GM23338 (cell line): ENCODE results near the gene TOM1. TPM values are rescaled to one million over a fixed set of nuclear protein-coding genes. Genes with fewer than 3 reads are reported as not detected.

Source experiments
- ATAC-seq: fragments of 200-7000 bp; cut with Tn5 transposase; 3 replicates; pipeline ENCODE4 v1.9.1; 2020
- DNase-seq: peaks from one replicate; pipeline ENCODE4 v3.0.0-alpha.2; 2015; ENCODE audit warnings: low spot score
- H2AFZ ChIP-seq: fragments of 200-600 bp; sonication (generic); 2 replicates; pipeline ENCODE4 v1.8.0; 2016; ENCODE audit warnings: antibody characterized with exemption, mild to moderate bottlenecking, moderate library complexity
- H3F3A ChIP-seq: fragments of 200-600 bp; sonication (generic); replicated peaks from 2 replicates; pipeline ENCODE4 v1.8.0; 2017; ENCODE audit warnings: antibody characterized with exemption, mixed run types, low read depth
- H3K27ac ChIP-seq: fragments of 200-600 bp; sonication (generic); 2 replicates; pipeline ENCODE4 v1.6.1; 2016; ENCODE audit warnings: low read depth
- H3K27me3 ChIP-seq: fragments of 200-600 bp; sonication (generic); 2 replicates; pipeline ENCODE4 v1.8.0; 2016; ENCODE audit warnings: mild to moderate bottlenecking, mixed run types, moderate library complexity; ENCODE audit not compliant: insufficient read depth
- H3K36me3 ChIP-seq: fragments of 200-600 bp; sonication (generic); 2 replicates; pipeline ENCODE4 v1.8.0; 2016; ENCODE audit warnings: mild to moderate bottlenecking; ENCODE audit not compliant: insufficient read depth
- H3K4me1 ChIP-seq: fragments of 200-600 bp; sonication (generic); 2 replicates; pipeline ENCODE4 v1.8.0; 2016; ENCODE audit warnings: mild to moderate bottlenecking, moderate library complexity; ENCODE audit not compliant: insufficient read depth
- H3K4me2 ChIP-seq: fragments of 200-600 bp; sonication (generic); 2 replicates; pipeline ENCODE4 v1.7.1; 2017; ENCODE audit warnings: mixed run types
- H3K4me3 ChIP-seq: fragments of 200-600 bp; sonication (generic); 2 replicates; pipeline ENCODE4 v1.6.1; 2016; ENCODE audit warnings: mixed run types
- H3K79me2 ChIP-seq: fragments of 200-600 bp; sonication (generic); replicated peaks from 2 replicates; pipeline ENCODE4 v1.8.0; 2017; ENCODE audit warnings: mild to moderate bottlenecking; ENCODE audit not compliant: insufficient read depth
- H3K9me2 ChIP-seq: fragments of 200-600 bp; sonication (generic); 2 replicates; pipeline ENCODE4 v1.8.0; 2017; ENCODE audit not compliant: insufficient read depth
- H4K20me1 ChIP-seq: fragments of 200-600 bp; sonication (generic); replicated peaks from 2 replicates; pipeline ENCODE4 v1.8.0; 2017; ENCODE audit warnings: mild to moderate bottlenecking; ENCODE audit not compliant: insufficient read depth
- H3K27ac Mint-ChIP-seq: 2 replicates; pipeline ENCODE4 v1.8.0; 2020; ENCODE audit warnings: inconsistent platforms, mild to moderate bottlenecking, moderate library complexity, mixed read lengths
- H3K27me3 Mint-ChIP-seq: 3 replicates; pipeline ENCODE4 v1.8.0; 2022; ENCODE audit warnings: low read depth, mild to moderate bottlenecking, moderate library complexity, mixed read lengths, inconsistent platforms; ENCODE audit not compliant: insufficient read depth, poor library complexity
- H3K36me3 Mint-ChIP-seq: 3 replicates; pipeline ENCODE4 v1.8.0; 2021; ENCODE audit warnings: low read depth, mild to moderate bottlenecking, inconsistent platforms, moderate library complexity, mixed read lengths
- H3K4me1 Mint-ChIP-seq: 3 replicates; pipeline ENCODE4 v1.8.0; 2020; ENCODE audit warnings: mild to moderate bottlenecking, inconsistent platforms, mixed read lengths
- H3K4me3 Mint-ChIP-seq: 3 replicates; pipeline ENCODE4 v1.8.0; 2021; ENCODE audit warnings: moderate library complexity, mild to moderate bottlenecking, inconsistent platforms, mixed read lengths
- H3K9me3 Mint-ChIP-seq: 3 replicates; pipeline ENCODE4 v1.8.0; 2020; ENCODE audit warnings: moderate library complexity, mild to moderate bottlenecking, inconsistent platforms, mixed read lengths
- CREB1 ChIP-seq: fragments of 250-450 bp; sonication (Bioruptor Pico); IDR thresholded peaks from 2 replicates; pipeline ENCODE4 v1.5.0; 2020; ENCODE audit warnings: low read depth, mild to moderate bottlenecking, moderate library complexity
- EZH2 ChIP-seq: fragments of 200-600 bp; sonication (generic); IDR thresholded peaks from one replicate; pipeline ENCODE4 v1.8.0; 2017; ENCODE audit warnings: antibody characterized with exemption, mild to moderate bottlenecking, low read depth; ENCODE audit not compliant: unreplicated experiment
- EZH2phosphoT487 ChIP-seq: fragments of 200-600 bp; sonication (generic); IDR thresholded peaks from one replicate; pipeline ENCODE4 v1.8.1; 2018; ENCODE audit warnings: antibody characterized with exemption; ENCODE audit not compliant: unreplicated experiment
- JUNB ChIP-seq: IDR thresholded peaks from one replicate; pipeline ENCODE4 v1.6.1; 2016; ENCODE audit warnings: antibody characterized with exemption; ENCODE audit not compliant: unreplicated experiment
- NANOG ChIP-seq: IDR thresholded peaks from 2 replicates; pipeline ENCODE4 v1.6.1; 2016; ENCODE audit warnings: antibody characterized with exemption, borderline replicate concordance
- POLR2AphosphoS5 ChIP-seq: IDR thresholded peaks from 2 replicates; pipeline ENCODE4 v1.6.1; 2016; ENCODE audit warnings: antibody characterized with exemption, low read depth
- STAT1 ChIP-seq: IDR thresholded peaks from one replicate; pipeline ENCODE4 v1.6.1; 2016; ENCODE audit warnings: antibody characterized with exemption; ENCODE audit not compliant: unreplicated experiment
- ZNF114 ChIP-seq: fragments of 250-450 bp; sonication (Bioruptor Pico); IDR thresholded peaks from 2 replicates; pipeline ENCODE4 v1.5.0; 2020; ENCODE audit warnings: mild to moderate bottlenecking, moderate library complexity
- ZNF331 ChIP-seq: fragments of 250-450 bp; sonication (Bioruptor Pico); IDR thresholded peaks from 2 replicates; pipeline ENCODE4 v1.5.0; 2020; ENCODE audit warnings: low read depth, mild to moderate bottlenecking, moderate library complexity
- polyA plus RNA-seq: library from polyadenylated mRNA; unstranded; fragments of >200 nt; fragmentation: Nextera tagmentation; extraction: Ambion mirVana; gene quantifications from 2 replicates; pipeline ENCODE4 v1.2.1, GENCODE V29; 2016
- total RNA-seq: library from RNA; depleted of rRNA; stranded (reverse); fragments of >200 nt; shearing (Covaris generic); gene quantifications from 2 replicates; pipeline ENCODE4 v1.2.3, GENCODE V29; 2014
- TF ChIP-seq, protein P1 (sequence below), 2 experiments: fragments of 200-600 bp in 1 of 2; sonication (generic) in 1 of 2; conservative IDR thresholded peaks; 2 replicates each; pipeline versions ENCODE4 v1.5.1 to v1.6.1; 2016 to 2017; ENCODE audit warnings: antibody characterized with exemption in 2 of 2, low read depth in 2 of 2, mild to moderate bottlenecking in 2 of 2, moderate library complexity in 1 of 2
- TF ChIP-seq, protein P2 (sequence below): IDR thresholded peaks from one replicate; pipeline ENCODE4 v1.6.1; 2018; ENCODE audit warnings: antibody characterized with exemption; ENCODE audit not compliant: unreplicated experiment
- TF ChIP-seq, protein P3 (sequence below): fragments of 250-450 bp; sonication (Bioruptor Pico); IDR thresholded peaks from 2 replicates; pipeline ENCODE4 v1.5.0; 2020; ENCODE audit warnings: mild to moderate bottlenecking, moderate library complexity
- TF ChIP-seq, protein P4 (sequence below): IDR thresholded peaks from 2 replicates; pipeline ENCODE4 v1.6.1; 2016; ENCODE audit warnings: antibody characterized with exemption

Gene TOM1
- total and polyA plus RNA-seq, 2 experiments from 2014 or later = 10.9 to 17.8 TPM

DNA sequence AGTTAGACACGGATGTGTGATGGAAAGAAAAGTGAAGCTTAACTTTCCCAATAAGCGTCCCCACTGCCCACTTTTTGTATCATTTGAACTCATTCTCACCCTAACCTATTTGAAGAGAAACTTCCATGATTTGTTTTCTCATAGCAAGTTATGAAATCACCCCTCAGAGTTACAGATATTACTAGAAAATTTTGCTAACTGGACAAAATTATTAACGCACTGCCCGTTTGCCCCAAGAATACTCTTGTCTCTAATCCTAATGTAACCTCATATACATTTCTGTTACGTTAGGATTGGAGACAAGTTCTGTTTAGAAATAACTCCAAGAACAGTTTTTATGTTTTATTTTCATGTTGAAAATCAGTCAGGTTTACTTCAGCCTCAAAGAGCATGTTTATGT is 25.5 kb downstream of the TOM1 start:
- no peaks in the 10 kb centered on the region for H3K27me3 ChIP-seq
- no peaks in the 10 kb centered on the region for H3K79me2 ChIP-seq
- peaks cover 10% of the 10 kb centered on the region for H3K36me3 Mint-ChIP-seq
- no peak overlapping the region for H2AFZ ChIP-seq
- DNase-seq (no peak), ATAC-seq (no peak)
- H3K27ac ChIP-seq = no peak overlapping the region
- H3K4me1 ChIP-seq = no peaks in the 10 kb centered on the region
- peaks cover 4% of the 10 kb centered on the region for H3K27me3 Mint-ChIP-seq
- H3K9me3 Mint-ChIP-seq = no peaks in the 10 kb centered on the region
- H3K27ac Mint-ChIP-seq = no peak overlapping the region
- H3F3A ChIP-seq = no peaks in the 10 kb centered on the region
- no peak overlapping the region for H3K4me2 ChIP-seq
- H3K4me1 Mint-ChIP-seq = no peaks in the 10 kb centered on the region
- H3K36me3 ChIP-seq = no peaks in the 10 kb centered on the region
- H4K20me1 ChIP-seq = no peaks in the 10 kb centered on the region
- H3K4me3 Mint-ChIP-seq = no peak overlapping the region
- no peaks in the 10 kb centered on the region for H3K9me2 ChIP-seq
- H3K4me3 ChIP-seq = no peak overlapping the region
- TF ChIP-seq CREB1 = no peak
- TF ChIP-seq, protein P1, sequence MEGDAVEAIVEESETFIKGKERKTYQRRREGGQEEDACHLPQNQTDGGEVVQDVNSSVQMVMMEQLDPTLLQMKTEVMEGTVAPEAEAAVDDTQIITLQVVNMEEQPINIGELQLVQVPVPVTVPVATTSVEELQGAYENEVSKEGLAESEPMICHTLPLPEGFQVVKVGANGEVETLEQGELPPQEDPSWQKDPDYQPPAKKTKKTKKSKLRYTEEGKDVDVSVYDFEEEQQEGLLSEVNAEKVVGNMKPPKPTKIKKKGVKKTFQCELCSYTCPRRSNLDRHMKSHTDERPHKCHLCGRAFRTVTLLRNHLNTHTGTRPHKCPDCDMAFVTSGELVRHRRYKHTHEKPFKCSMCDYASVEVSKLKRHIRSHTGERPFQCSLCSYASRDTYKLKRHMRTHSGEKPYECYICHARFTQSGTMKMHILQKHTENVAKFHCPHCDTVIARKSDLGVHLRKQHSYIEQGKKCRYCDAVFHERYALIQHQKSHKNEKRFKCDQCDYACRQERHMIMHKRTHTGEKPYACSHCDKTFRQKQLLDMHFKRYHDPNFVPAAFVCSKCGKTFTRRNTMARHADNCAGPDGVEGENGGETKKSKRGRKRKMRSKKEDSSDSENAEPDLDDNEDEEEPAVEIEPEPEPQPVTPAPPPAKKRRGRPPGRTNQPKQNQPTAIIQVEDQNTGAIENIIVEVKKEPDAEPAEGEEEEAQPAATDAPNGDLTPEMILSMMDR (conservative IDR thresholded peaks at IDR 0.05; ENCODE audit: low read depth in 2 of 2) = no peak
- TF ChIP-seq, protein P2, sequence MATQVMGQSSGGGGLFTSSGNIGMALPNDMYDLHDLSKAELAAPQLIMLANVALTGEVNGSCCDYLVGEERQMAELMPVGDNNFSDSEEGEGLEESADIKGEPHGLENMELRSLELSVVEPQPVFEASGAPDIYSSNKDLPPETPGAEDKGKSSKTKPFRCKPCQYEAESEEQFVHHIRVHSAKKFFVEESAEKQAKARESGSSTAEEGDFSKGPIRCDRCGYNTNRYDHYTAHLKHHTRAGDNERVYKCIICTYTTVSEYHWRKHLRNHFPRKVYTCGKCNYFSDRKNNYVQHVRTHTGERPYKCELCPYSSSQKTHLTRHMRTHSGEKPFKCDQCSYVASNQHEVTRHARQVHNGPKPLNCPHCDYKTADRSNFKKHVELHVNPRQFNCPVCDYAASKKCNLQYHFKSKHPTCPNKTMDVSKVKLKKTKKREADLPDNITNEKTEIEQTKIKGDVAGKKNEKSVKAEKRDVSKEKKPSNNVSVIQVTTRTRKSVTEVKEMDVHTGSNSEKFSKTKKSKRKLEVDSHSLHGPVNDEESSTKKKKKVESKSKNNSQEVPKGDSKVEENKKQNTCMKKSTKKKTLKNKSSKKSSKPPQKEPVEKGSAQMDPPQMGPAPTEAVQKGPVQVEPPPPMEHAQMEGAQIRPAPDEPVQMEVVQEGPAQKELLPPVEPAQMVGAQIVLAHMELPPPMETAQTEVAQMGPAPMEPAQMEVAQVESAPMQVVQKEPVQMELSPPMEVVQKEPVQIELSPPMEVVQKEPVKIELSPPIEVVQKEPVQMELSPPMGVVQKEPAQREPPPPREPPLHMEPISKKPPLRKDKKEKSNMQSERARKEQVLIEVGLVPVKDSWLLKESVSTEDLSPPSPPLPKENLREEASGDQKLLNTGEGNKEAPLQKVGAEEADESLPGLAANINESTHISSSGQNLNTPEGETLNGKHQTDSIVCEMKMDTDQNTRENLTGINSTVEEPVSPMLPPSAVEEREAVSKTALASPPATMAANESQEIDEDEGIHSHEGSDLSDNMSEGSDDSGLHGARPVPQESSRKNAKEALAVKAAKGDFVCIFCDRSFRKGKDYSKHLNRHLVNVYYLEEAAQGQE = no peak
- no peak for TF ChIP-seq ZNF114 (CRISPR knock-in tag)
- TF ChIP-seq JUNB = no peak
- TF ChIP-seq STAT1 = no peak
- no peak for TF ChIP-seq EZH2phosphoT487
- TF ChIP-seq, protein P3, sequence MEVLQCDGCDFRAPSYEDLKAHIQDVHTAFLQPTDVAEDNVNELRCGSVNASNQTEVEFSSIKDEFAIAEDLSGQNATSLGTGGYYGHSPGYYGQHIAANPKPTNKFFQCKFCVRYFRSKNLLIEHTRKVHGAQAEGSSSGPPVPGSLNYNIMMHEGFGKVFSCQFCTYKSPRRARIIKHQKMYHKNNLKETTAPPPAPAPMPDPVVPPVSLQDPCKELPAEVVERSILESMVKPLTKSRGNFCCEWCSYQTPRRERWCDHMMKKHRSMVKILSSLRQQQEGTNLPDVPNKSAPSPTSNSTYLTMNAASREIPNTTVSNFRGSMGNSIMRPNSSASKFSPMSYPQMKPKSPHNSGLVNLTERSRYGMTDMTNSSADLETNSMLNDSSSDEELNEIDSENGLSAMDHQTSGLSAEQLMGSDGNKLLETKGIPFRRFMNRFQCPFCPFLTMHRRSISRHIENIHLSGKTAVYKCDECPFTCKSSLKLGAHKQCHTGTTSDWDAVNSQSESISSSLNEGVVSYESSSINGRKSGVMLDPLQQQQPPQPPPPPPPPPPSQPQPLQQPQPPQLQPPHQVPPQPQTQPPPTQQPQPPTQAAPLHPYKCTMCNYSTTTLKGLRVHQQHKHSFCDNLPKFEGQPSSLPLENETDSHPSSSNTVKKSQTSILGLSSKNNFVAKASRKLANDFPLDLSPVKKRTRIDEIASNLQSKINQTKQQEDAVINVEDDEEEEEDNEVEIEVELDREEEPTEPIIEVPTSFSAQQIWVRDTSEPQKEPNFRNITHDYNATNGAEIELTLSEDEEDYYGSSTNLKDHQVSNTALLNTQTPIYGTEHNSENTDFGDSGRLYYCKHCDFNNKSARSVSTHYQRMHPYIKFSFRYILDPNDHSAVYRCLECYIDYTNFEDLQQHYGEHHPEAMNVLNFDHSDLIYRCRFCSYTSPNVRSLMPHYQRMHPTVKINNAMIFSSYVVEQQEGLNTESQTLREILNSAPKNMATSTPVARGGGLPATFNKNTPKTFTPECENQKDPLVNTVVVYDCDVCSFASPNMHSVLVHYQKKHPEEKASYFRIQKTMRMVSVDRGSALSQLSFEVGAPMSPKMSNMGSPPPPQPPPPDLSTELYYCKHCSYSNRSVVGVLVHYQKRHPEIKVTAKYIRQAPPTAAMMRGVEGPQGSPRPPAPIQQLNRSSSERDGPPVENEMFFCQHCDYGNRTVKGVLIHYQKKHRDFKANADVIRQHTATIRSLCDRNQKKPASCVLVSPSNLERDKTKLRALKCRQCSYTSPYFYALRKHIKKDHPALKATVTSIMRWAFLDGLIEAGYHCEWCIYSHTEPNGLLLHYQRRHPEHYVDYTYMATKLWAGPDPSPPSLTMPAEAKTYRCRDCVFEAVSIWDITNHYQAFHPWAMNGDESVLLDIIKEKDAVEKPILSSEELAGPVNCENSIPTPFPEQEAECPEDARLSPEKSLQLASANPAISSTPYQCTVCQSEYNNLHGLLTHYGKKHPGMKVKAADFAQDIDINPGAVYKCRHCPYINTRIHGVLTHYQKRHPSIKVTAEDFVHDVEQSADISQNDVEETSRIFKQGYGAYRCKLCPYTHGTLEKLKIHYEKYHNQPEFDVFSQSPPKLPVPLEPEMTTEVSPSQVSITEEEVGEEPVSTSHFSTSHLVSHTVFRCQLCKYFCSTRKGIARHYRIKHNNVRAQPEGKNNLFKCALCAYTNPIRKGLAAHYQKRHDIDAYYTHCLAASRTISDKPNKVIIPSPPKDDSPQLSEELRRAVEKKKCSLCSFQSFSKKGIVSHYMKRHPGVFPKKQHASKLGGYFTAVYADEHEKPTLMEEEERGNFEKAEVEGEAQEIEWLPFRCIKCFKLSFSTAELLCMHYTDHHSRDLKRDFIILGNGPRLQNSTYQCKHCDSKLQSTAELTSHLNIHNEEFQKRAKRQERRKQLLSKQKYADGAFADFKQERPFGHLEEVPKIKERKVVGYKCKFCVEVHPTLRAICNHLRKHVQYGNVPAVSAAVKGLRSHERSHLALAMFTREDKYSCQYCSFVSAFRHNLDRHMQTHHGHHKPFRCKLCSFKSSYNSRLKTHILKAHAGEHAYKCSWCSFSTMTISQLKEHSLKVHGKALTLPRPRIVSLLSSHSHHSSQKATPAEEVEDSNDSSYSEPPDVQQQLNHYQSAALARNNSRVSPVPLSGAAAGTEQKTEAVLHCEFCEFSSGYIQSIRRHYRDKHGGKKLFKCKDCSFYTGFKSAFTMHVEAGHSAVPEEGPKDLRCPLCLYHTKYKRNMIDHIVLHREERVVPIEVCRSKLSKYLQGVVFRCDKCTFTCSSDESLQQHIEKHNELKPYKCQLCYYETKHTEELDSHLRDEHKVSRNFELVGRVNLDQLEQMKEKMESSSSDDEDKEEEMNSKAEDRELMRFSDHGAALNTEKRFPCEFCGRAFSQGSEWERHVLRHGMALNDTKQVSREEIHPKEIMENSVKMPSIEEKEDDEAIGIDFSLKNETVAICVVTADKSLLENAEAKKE = no peak
- TF ChIP-seq, protein P4, sequence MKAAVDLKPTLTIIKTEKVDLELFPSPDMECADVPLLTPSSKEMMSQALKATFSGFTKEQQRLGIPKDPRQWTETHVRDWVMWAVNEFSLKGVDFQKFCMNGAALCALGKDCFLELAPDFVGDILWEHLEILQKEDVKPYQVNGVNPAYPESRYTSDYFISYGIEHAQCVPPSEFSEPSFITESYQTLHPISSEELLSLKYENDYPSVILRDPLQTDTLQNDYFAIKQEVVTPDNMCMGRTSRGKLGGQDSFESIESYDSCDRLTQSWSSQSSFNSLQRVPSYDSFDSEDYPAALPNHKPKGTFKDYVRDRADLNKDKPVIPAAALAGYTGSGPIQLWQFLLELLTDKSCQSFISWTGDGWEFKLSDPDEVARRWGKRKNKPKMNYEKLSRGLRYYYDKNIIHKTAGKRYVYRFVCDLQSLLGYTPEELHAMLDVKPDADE = no peak
- no peak for TF ChIP-seq EZH2
- TF ChIP-seq ZNF331 (CRISPR knock-in tag) = no peak
- no peak for TF ChIP-seq POLR2AphosphoS5
- TF ChIP-seq NANOG = no peak
